GM18517 (cell line): ENCODE measurements around the gene SULT1E1.
"Not testable (repeated sequence)": the region's sequence is repeated elsewhere in the genome, so short reads cannot be mapped to it uniquely, and the experiment has no call there.

Experiments
- ATAC-seq: cut with Tn5 transposase; IDR thresholded peaks from one replicate; pipeline ENCODE4 v1.9.1; 2021; ENCODE audit warnings: mild to moderate bottlenecking, moderate library complexity; ENCODE audit not compliant: unreplicated experiment

The SULT1E1 gene

DNA sequence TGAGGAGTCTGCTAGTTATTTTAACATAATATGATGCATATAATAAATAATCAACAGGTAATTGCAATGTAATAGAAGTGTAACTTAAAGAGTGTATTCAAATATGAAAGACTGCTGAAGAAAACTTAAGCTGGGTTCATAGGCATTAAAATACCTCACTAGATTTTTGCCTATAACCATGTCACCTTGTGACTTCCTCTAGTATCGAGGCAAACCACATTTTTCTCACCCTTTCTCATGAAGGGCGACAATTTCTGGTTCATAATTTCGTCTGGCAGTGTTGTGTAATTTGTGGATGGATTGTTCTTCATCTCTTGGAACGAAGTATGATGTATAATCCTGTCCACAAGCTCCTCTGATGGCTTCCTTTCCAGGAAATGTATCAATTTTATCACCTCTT lies 16.0 kb downstream of the SULT1E1 start:
- no peak for ATAC-seq

DNA sequence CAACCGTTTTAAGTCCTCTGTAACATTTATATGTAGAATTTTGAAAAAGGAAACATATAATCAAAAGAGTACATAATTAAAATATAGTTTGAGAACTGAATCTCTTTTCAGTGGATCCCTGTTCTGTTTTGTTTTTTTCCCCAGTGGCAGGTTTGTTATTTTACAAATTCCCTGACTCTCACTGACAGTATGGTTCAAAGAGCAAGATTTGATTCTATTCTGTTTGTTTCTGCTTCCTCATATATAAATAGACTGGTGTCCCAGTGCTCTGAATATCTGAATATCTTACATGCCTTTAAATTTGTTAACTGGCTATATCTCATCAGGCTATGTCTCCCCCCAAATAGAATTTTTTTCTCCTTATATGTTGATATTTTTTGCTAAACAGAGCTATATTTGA lies 16.6 kb downstream of the SULT1E1 start:
- ATAC-seq, result no peak

DNA sequence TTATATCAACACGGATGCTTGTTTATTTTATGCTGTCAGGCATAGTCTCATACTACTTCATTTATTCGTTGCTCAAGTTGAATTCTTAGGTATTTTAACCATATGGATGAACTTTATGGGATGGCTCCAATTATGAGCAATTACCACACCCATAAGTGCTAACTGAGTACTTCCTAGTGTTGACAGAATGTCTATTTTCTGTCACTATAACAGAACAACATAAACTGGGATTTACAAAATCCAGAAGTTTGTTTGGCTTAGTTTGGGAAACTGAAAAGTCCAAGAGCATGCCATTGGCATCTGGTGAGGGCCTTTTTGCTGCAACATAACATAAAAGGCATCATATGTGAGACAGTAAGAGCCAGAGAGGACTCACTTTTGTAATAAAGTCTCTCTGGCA lies 21.0 kb downstream of the SULT1E1 start:
- no peak for ATAC-seq

DNA sequence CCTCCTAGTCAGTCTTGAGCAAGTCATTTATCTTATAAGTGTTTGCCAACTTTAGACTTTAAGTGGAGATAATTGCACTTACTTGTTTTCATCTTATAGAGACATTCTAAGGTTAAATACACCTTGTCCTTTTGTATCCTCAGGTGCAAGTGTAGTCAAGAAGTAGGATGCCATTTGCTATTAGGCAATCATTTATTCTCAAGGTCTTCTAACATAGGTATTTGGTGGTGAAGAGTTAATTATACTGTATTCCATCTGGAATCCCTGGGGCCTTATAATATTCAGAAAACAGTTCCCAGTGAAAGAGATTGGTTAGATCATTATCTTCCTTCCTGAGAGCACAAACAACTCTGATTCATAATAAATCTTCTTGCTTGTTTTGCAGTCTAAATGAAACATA lies 23.7 kb downstream of the SULT1E1 start:
- ATAC-seq, result no peak

DNA sequence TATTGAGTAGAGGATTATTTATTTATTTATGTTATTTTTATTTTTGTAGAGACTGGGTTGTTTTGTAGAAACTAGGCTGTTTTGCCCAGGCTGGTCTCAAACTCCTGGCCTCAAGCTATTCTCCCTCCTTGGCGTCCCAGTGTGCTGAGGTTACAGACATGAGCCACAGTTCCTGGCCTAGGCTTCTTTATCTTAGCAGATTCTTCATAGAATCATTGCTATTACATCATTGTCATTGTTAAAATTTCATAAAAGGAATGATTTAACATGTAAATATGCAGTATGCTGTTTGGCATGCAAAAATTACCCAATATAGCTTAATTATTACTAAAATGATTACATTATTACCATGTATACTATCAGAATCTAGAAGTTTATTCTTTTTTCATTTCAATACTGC lies 24.2 kb downstream of the SULT1E1 start:
- ATAC-seq, result no peak

DNA sequence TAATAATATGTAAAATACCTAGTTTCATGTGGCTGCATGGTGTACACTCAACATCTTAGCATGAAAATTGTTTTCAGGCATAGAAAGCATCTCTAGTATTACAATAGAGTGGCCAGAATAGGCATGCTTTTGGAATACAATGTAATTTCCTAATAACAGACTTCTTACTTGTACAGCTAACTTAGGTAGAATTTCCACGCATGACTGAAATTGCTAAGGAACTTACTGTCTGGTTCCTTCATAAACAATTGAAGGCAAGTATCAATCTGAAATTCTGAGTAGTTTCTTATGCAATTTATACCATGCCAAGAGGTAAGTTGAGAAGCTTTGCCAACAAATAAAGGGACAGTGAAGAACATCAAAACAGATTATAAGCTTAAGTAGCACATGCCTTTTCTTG lies 26.7 kb downstream of the SULT1E1 start:
- no peak for ATAC-seq

DNA sequence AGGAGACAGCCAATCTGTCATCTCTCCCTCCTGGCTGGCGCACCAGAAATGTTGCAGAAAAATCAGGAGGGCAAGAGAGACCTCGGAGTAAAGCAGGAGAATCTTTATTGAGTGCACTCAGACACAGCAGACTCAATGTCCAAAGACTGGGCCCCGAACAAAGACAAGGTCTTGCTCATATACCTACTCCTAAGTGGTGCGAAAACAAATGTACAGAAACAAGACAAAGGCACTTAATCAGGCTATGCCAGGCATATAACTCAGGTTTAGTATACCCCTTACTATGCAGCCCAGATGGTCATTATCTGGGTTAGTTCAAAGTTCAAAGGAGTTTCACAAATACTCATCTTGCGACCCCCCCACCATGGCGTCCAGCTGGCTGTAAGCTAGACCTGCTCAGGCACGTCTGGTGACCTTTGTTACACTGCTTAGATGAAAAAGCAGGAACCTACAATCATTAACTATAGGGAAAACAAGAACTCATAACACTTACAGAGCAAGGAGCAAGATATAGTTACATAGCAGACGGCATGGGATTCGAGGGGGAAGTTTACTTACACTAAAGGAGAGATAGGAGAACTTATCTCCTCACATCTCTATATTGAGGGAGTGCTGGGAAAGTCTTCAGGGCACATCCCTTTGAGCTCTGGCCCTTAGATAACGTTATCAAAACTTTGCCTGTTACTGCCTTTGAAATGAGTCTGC lies 27.5 kb downstream of the SULT1E1 start:
- ATAC-seq, result peak; percentile 38

DNA sequence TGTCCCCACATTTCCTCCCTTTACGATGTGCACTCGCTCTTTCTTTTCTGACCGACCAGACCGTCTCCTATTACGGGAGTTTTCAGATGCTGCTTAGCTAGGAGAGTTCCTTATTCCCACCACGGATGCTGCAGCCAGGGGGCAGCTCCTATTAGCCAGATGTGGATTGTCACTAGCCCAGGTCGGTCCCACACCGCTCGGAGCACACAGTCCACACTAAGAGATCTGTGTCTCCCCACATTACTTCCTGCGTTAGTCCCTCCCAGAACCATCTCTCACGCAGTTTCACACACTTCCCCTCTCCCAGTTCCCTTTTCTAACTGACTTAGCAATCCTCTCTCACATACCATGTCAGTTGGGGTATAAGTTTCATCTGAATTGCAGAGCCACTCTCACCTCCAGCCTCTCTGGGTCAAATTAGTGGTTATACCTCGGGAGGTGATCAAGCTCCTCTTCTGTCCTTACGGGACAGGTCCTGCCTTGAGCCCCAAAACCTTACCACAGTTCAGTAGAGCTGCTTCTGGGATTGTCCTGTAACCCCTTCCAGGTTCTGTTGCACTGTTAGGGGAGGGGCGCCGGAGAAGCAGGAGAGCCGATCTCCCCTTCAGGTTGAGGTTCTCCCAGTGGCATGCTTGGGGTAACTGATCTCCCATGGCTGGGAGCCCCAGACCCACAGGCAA lies 28.2 kb downstream of the SULT1E1 start:
- ATAC-seq, result peak; percentile 97

DNA sequence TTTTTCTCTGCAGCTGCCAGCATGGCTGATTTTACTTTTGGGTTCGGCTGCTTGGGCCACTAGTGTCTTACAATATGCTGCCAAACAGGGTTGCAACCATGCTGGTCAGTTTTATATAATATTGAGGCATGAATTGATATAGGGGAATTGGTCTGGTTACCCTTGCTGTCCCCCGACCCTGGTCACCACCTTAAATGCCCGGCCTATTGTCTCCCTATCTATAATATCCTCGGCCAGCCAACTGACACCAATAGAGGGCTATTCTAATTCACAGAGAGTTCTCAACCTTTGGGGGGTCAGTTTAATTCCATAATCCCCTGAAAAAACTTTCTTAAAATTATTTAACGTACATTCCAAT lies 28.7 kb downstream of the SULT1E1 start:
- no peak for ATAC-seq

DNA sequence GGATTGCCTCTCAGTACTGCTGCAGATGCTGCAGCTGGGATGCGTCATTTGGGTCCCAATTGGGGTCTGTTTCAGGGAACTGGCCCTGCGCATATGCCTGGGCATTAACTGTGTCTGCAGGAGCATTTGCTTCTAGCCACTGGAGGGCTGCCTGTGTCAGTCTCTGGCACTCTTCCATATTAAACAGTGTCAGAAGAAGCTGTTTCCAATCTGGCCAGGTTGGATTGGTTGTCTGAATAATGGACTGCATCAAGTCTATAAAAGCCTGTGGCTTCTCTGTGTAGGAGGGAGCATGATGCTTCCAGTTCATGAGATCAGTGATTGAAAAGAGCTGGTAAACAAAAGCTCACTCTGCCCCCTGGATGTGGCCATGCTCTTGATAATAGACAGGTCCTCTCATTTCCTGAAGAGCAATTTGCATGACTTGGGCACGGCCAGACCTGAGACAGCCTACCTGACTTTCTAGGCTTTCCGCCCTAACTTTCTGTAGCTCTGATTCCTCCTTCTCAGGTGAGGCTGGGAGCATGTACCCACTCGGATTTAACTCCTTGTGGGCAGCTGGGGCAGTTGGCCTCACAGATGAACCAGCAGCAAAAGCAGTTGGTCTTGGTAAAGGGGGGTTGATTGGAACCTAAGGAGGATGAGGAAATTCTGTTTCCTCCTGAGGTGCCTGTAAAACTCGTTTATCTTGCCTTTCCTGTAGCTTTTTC lies 29.2 kb downstream of the SULT1E1 start:
- no peak for ATAC-seq

DNA sequence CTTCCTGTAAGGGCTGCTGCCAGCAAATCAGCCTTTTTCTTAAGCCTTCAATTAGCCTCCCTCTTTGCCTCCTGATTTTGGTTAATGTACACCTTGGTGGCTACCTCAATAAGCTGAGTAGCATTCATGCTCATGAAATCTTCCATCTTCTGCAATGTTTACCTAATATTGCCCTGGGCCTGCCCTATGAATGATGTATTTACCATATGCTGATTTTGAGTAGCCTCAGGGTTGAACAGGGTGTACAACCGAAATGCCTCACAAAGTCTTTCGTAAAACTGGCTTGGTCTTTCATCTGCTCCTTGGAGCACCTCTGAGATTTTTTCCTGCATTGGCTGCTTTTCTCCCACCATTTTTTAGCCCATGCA lies 29.8 kb downstream of the SULT1E1 start:
- no peak for ATAC-seq

DNA sequence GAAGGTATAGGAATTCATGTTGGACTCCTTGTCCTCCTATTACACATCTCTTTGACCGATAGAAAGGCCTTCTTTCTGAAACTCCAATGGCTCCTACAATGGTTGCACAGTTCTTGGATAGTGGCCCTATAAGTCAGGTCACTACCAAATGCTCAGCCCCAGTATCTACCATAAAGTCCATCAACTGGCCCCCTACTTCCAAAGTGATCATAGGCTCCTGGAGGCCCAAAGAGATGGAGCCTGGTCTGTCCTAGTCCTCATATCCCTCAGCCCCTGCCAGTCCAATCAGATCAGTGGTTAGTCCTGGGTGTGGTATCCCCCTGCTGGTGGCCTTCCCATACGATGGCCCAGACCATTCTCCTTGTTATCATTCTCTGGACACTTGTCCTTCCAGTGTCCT lies 30.3 kb downstream of the SULT1E1 start:
- no peak for ATAC-seq

DNA sequence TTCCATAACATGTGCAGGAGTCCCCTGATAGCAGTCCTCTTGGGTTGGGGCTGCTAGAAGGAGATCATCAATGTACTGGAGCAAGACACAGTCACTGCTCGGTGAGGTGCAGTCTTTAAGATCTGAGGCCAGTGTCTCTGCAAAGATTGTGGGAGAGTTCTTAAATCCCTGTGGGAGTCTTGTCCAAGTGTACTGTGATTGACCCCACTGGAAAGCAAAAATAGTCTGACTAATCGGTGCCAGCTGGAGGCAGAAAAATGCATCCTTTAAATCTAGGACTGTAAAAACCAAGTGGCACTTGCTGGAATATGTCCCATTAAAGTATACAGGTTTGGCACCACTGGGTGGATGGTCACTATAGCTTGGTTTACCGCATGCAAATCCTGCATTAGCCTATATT lies 31.1 kb downstream of the SULT1E1 start:
- ATAC-seq, result no peak

DNA sequence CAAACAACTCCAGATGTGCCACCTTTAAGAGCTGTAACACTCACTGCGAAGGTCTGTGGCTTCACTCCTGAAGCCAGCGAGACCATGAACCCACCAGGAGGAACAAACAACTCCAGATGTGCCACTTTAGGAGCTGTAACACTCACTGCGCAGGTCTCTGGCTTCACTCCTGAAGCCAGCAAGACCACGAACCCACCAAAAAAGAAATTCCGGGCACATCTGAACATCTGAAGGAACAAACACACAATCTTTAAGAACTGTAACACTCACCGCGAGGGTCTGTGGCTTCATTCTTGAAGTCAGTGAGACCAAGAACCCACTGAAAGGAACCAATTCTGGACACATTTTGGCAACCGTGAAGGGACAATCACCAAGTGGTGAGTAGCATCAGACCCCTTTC lies 34.9 kb downstream of the SULT1E1 start:
- not testable (repeated sequence) for ATAC-seq

DNA sequence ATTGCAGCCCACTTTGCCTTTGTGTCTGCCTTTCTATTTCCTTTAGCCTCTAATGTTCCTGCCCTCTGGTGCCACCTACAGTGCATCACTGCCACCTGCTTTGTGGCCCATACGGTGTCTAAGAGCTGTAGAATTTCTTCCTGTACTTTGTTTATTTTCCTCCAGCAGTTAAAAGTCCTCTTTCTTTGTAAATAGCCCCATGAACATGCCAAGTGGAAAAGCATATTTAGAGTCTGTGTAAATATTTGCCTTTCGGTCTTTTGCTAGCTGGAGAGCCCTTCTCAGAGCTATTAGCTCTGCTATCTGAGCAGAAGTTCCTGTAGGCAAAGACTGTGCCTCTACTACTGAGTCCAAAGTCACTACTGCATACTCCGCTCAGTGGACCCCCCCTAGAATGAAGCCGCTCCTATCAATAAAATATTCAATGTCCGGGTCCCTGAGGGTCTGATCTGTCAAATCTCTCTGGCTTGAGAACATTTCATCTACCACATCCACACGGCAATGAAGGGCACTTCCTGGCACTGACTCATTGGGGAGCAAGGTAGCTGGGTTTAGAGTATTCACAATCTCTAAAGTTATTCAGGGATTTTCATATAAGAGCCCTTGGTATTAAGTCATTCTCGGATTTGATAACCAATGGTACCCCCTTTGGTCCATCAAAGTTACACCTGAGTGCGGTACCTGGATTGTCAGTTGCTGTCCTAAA lies 36.3 kb downstream of the SULT1E1 start:
- ATAC-seq, result peak; percentile 99

DNA sequence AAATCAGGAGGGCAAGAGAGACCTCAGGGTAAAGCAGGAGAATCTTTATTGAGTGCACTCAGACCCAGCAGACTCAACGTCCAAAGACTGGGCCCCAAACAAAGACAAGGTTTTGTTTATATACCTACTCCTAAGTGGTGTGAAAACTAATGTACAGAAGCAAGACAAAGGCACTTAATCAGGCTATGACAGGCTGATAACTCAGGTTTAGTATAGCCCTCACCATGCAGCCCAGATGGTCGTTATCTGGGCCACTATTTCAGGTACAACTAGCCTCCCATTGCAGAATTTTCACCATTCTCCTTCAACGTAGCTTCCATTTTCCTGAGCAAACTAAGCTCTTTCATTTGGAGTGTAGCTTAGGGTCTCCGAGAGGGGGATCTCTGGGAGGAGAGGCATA lies 36.9 kb downstream of the SULT1E1 start:
- no peak for ATAC-seq

DNA sequence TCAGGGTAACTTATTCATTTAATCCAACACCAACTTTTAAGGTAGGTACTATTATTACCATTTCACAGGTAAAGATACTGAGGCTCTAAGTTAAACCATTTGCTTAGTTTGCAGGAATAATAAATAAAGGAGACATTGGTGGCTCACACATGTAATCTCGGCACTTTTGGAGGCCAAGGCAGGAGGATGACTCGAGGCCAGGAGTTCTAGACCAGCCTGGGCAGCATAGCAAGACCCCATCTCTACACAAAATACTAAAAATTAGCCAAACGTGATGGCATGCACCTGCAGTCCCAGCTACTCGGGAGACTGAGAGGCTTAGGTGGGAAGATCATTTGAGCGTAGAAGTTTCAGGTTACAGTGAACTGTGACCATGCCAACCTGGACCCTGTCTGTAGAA lies 37.7 kb downstream of the SULT1E1 start:
- no peak for ATAC-seq

DNA sequence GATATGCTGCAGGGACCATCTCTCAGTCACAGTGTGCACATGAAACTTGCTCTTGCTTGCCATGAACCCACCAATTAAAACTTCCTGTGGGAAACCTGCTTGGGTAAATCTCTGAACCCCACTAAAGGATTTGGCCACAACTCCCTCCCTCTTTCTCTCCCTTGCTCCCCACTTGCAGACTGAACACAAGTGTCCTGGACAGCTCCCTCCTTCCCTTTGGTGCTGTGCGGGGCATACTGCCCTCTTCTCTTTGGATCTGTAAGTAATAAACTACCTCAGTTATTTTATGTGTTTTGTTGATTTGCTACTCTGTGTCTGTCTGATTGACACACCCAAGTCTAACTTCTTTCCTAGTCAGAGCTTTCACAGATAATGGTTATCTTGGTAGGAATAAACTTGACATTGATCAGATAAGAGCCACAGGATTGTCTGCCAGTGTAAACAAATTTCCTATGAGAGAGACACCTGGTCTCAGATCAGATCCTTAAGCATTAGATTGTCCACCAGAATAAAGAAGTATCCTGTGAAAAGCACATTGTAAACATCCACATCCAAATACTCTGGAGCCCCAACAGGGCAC lies 41.8 kb downstream of the SULT1E1 start:
- no peak for ATAC-seq

DNA sequence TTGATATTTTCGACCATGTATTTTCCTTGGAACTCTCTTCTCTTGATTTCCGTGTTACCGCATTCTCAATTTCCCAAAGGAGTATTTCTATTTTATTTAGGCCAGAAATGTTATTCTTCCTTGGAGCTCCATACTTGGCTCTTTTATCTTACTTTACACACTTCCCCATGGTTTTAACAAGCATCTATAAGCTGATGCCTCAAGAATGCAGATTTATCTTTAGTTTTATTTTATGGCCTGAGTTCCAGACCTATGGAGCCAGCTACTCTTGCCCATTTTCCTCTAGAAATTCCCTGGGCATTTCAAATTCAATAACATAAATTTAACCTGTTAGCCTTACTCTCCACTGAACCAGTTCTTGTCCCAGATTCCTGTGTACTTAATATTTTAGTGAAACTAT lies 43.7 kb downstream of the SULT1E1 start:
- no peak for ATAC-seq

DNA sequence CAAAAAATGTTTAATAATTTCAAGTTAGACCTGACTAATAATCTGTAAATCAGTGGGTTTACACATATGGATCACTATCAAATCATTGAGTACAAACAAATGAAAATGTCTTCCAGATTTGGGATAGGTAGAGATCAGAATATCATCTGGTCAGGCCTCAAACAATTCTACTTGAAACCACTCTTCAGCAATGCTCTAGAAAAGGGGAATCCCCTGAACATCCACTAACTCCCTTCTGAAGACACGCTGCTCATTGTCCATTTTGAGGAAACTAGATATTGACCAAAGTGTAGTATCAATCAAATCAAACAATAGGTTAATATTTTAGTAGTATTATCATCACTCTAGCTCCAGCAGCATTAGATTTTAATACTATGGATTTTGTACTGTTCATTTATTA lies 46.3 kb downstream of the SULT1E1 start:
- no peak for ATAC-seq

DNA sequence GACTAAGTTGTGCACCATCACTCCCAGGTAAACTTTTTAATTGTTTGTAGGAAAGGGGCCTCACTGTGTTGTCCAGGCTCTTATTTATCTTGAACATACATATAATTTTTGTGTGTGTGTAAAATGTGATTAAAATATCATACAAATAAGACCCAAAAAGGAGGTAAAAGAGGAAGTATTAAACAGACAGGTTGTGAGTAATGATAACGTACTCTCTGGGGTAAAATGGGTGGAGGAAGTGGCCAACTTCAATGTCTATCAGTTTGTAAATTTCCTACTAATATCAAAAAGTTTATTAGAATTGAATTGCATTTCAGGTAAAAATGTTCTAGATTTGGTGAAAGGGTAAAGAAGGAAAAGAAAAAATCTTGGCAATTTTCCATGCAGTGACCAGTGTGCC lies 48.8 kb downstream of the SULT1E1 start:
- ATAC-seq, result no peak
